ENCODE data around the gene DGKI.

DNA sequence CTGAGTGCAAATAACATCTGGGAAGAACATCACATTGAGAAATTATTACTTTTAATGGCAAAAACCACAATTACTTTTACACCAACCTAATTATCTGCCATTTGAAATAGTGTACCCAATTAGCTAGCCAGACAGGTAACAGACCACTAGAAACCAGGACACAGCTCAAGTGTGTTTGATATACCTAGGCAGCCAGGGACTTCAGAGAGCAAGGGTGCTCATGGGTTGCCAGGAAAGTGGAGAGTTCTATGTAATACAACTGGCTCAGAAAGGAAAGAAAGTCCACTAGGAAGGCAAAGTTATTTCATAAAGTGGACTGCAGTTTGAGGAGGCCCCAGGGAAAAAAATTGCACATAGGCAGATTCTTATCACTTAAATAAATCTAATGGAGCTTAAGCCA lies 453.2 kb downstream of the DGKI start:
- TF ChIP-seq, protein P1, sequence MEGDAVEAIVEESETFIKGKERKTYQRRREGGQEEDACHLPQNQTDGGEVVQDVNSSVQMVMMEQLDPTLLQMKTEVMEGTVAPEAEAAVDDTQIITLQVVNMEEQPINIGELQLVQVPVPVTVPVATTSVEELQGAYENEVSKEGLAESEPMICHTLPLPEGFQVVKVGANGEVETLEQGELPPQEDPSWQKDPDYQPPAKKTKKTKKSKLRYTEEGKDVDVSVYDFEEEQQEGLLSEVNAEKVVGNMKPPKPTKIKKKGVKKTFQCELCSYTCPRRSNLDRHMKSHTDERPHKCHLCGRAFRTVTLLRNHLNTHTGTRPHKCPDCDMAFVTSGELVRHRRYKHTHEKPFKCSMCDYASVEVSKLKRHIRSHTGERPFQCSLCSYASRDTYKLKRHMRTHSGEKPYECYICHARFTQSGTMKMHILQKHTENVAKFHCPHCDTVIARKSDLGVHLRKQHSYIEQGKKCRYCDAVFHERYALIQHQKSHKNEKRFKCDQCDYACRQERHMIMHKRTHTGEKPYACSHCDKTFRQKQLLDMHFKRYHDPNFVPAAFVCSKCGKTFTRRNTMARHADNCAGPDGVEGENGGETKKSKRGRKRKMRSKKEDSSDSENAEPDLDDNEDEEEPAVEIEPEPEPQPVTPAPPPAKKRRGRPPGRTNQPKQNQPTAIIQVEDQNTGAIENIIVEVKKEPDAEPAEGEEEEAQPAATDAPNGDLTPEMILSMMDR (IDR thresholded peaks at IDR 0.05): no peak
- no peak for TF ChIP-seq POLR2A (IDR thresholded peaks at IDR 0.05)
